HAP-1 (cell line): ENCODE measurements around the gene UNC13B.

Source experiments
- DNase-seq, 2 experiments: peaks; one replicate each; pipeline ENCODE4 v3.0.0-alpha.2; 2016 to 2020; ENCODE audit warnings: low spot score in 2 of 2
- H3K27me3 ChIP-seq: fragments of 250-450 bp; sonication (Bioruptor Pico); 2 replicates; pipeline ENCODE4 v1.5.1; 2020; ENCODE audit warnings: low read depth, mild to moderate bottlenecking, moderate library complexity
- H3K36me3 ChIP-seq: fragments of 250-450 bp; sonication (Bioruptor Pico); replicated peaks from 2 replicates; pipeline ENCODE4 v1.5.1; 2020; ENCODE audit warnings: mild to moderate bottlenecking
- H3K4me1 ChIP-seq: fragments of 250-450 bp; sonication (Bioruptor Pico); 2 replicates; pipeline ENCODE4 v1.5.1; 2020; ENCODE audit warnings: mild to moderate bottlenecking
- H3K4me3 ChIP-seq: fragments of 250-450 bp; sonication (Bioruptor Pico); 2 replicates; pipeline ENCODE4 v1.5.1; 2020; ENCODE audit warnings: mild to moderate bottlenecking, moderate library complexity
- H3K9me3 ChIP-seq: fragments of 250-450 bp; sonication (Bioruptor Pico); 2 replicates; pipeline ENCODE4 v1.5.1; 2020; ENCODE audit warnings: mild to moderate bottlenecking, moderate library complexity
- in situ Hi-C: fragments of 300-500 bp; cut with MboI; formaldehyde crosslinking; loops from 3 replicates; pipeline ENCODE4 v1.14.3; 2020; ENCODE audit warnings: low sequenced_read_pairs, inconsistent platforms, mixed read lengths

UNC13B gene

GRCh38 chr9:35313460-35313859 is 151.7 kb downstream of the UNC13B start:
- DNase-seq, result no peak
- no peaks in the 10 kb centered on the region for H3K9me3 ChIP-seq
- H3K27me3 ChIP-seq, result no peaks in the 10 kb centered on the region
- no peak overlapping the region for H3K4me3 ChIP-seq
- no peaks in the 10 kb centered on the region for H3K36me3 ChIP-seq
- in situ Hi-C loops, result no loop called here
- no peaks in the 10 kb centered on the region for H3K4me1 ChIP-seq

GRCh38 chr9:35313916-35314315 is 152.1 kb downstream of the UNC13B start:
- Histone ChIP-seq H3K9me3 (no peaks in the 10 kb centered on the region), H3K27me3 (no peaks in the 10 kb centered on the region), H3K4me3 (no peak overlapping the region), H3K36me3 (no peaks in the 10 kb centered on the region), H3K4me1 (no peaks in the 10 kb centered on the region)
- in situ Hi-C loops, result no loop called here
- DNase-seq, result no peak

- in situ Hi-C loops, result no loop called here
- Histone ChIP-seq H3K4me3 (no peak overlapping the region), H3K36me3 (no peaks in the 10 kb centered on the region), H3K27me3 (no peaks in the 10 kb centered on the region), H3K4me1 (no peaks in the 10 kb centered on the region), H3K9me3 (no peaks in the 10 kb centered on the region)
- no peak for DNase-seq
Measured at GRCh38 chr9:35318741-35319140, 156.9 kb downstream of the UNC13B start.

GRCh38 chr9:35322075-35322885 is 160.5 kb downstream of the UNC13B start:
- H3K4me3 ChIP-seq, result no peak overlapping the region
- no peaks in the 10 kb centered on the region for H3K36me3 ChIP-seq
- no peaks in the 10 kb centered on the region for H3K27me3 ChIP-seq
- in situ Hi-C loops, result no loop called here
- H3K9me3 ChIP-seq, result peaks cover 2% of the 10 kb centered on the region; the same call in 1 of the 2 replicates
- DNase-seq, result no peak
- no peaks in the 10 kb centered on the region for H3K4me1 ChIP-seq

- Histone ChIP-seq H3K4me3 (no peak overlapping the region), H3K4me1 (no peaks in the 10 kb centered on the region), H3K27me3 (no peaks in the 10 kb centered on the region), H3K36me3 (no peaks in the 10 kb centered on the region), H3K9me3 (peaks cover 2% of the 10 kb centered on the region; the same call in 1 of the 2 replicates)
- in situ Hi-C loops, result no loop called here
- no peak for DNase-seq
Measured at GRCh38 chr9:35324966-35325365, 163.2 kb downstream of the UNC13B start.

- no peaks in the 10 kb centered on the region for H3K9me3 ChIP-seq
- H3K4me1 ChIP-seq, result no peaks in the 10 kb centered on the region
- no peak overlapping the region for H3K4me3 ChIP-seq
- in situ Hi-C loops, result no loop called here
- no peak for DNase-seq
- H3K36me3 ChIP-seq, result no peaks in the 10 kb centered on the region
- no peaks in the 10 kb centered on the region for H3K27me3 ChIP-seq
Measured at GRCh38 chr9:35333551-35333950, 171.7 kb downstream of the UNC13B start.

GRCh38 chr9:35335164-35335563 is 173.4 kb downstream of the UNC13B start:
- no peaks in the 10 kb centered on the region for H3K36me3 ChIP-seq
- H3K9me3 ChIP-seq, result no peaks in the 10 kb centered on the region
- in situ Hi-C loops, result no loop called here
- H3K4me3 ChIP-seq, result no peak overlapping the region
- no peaks in the 10 kb centered on the region for H3K27me3 ChIP-seq
- H3K4me1 ChIP-seq, result no peaks in the 10 kb centered on the region
- no peak for DNase-seq

GRCh38 chr9:35338086-35338485 is 176.3 kb downstream of the UNC13B start:
- no peaks in the 10 kb centered on the region for H3K9me3 ChIP-seq
- H3K4me3 ChIP-seq, result no peak overlapping the region
- no peaks in the 10 kb centered on the region for H3K4me1 ChIP-seq
- in situ Hi-C loops, result no loop called here
- H3K36me3 ChIP-seq, result no peaks in the 10 kb centered on the region; the same call in 1 of the 2 replicates
- H3K27me3 ChIP-seq, result no peaks in the 10 kb centered on the region
- no peak for DNase-seq

GRCh38 chr9:35338561-35339274 is 176.9 kb downstream of the UNC13B start:
- Histone ChIP-seq H3K27me3 (no peaks in the 10 kb centered on the region), H3K9me3 (no peaks in the 10 kb centered on the region), H3K4me3 (no peak overlapping the region), H3K36me3 (no peaks in the 10 kb centered on the region; the same call in 1 of the 2 replicates), H3K4me1 (no peaks in the 10 kb centered on the region)
- in situ Hi-C loops, result no loop called here
- no peak for DNase-seq

GRCh38 chr9:35340046-35340445 is 178.2 kb downstream of the UNC13B start:
- in situ Hi-C loops, result no loop called here
- Histone ChIP-seq H3K9me3 (no peaks in the 10 kb centered on the region), H3K27me3 (no peaks in the 10 kb centered on the region), H3K4me1 (no peaks in the 10 kb centered on the region), H3K4me3 (no peak overlapping the region), H3K36me3 (no peaks in the 10 kb centered on the region; the same call in 1 of the 2 replicates)
- DNase-seq, result no peak

GRCh38 chr9:35341021-35341420 is 179.2 kb downstream of the UNC13B start:
- no peaks in the 10 kb centered on the region for H3K4me1 ChIP-seq
- no peak for DNase-seq
- H3K9me3 ChIP-seq, result no peaks in the 10 kb centered on the region
- no peaks in the 10 kb centered on the region for H3K27me3 ChIP-seq
- H3K4me3 ChIP-seq, result no peak overlapping the region
- no peaks in the 10 kb centered on the region; the same call in 1 of the 2 replicates for H3K36me3 ChIP-seq
- in situ Hi-C loops, result no loop called here

GRCh38 chr9:35341585-35341984 is 179.8 kb downstream of the UNC13B start:
- no peaks in the 10 kb centered on the region; the same call in 1 of the 2 replicates for H3K36me3 ChIP-seq
- no peak for DNase-seq
- H3K4me3 ChIP-seq, result no peak overlapping the region
- in situ Hi-C loops, result no loop called here
- no peaks in the 10 kb centered on the region for H3K27me3 ChIP-seq
- no peaks in the 10 kb centered on the region for H3K4me1 ChIP-seq
- no peaks in the 10 kb centered on the region for H3K9me3 ChIP-seq

- no peak for DNase-seq
- no peak overlapping the region for H3K4me3 ChIP-seq
- in situ Hi-C loops, result no loop called here
- no peaks in the 10 kb centered on the region for H3K4me1 ChIP-seq
- no peaks in the 10 kb centered on the region for H3K27me3 ChIP-seq
- H3K36me3 ChIP-seq, result no peaks in the 10 kb centered on the region; the same call in 1 of the 2 replicates
- no peaks in the 10 kb centered on the region for H3K9me3 ChIP-seq
Measured at GRCh38 chr9:35342221-35342958, 180.6 kb downstream of the UNC13B start.

GRCh38 chr9:35348109-35348508 is 186.3 kb downstream of the UNC13B start:
- Histone ChIP-seq H3K36me3 (no peaks in the 10 kb centered on the region), H3K4me1 (no peaks in the 10 kb centered on the region), H3K4me3 (no peak overlapping the region), H3K27me3 (no peaks in the 10 kb centered on the region), H3K9me3 (no peaks in the 10 kb centered on the region)
- no peak for DNase-seq
- in situ Hi-C loops, result no loop called here
